MV-4-11 (cell line): Measurements from ENCODE around the gene SOBP.

Experiments
- DNase-seq: peaks from one replicate; lab custom pipeline; 2025; lab: John Stamatoyannopoulos, UW

SOBP gene

GRCh38 chr6:107689951-107690642 is 200.2 kb downstream of the SOBP start:
- no peak for DNase-seq

- no peak for DNase-seq
Observed at GRCh38 chr6:107690643-107691061, 200.7 kb downstream of the SOBP start.

- DNase-seq = no peak
Observed at GRCh38 chr6:107691062-107691751, 201.3 kb downstream of the SOBP start.

- no peak for DNase-seq
Observed at GRCh38 chr6:107692351-107692750, 202.4 kb downstream of the SOBP start.

- no peak for DNase-seq
Observed at GRCh38 chr6:107695061-107695720, 205.3 kb downstream of the SOBP start.

GRCh38 chr6:107697682-107698081 is 207.8 kb downstream of the SOBP start:
- DNase-seq = no peak

GRCh38 chr6:107698146-107698545 is 208.2 kb downstream of the SOBP start:
- DNase-seq = no peak

GRCh38 chr6:107699254-107699653 is 209.3 kb downstream of the SOBP start:
- DNase-seq = no peak

- DNase-seq = no peak
Observed at GRCh38 chr6:107699697-107700325, 209.9 kb downstream of the SOBP start.

GRCh38 chr6:107703606-107704005 is 213.7 kb downstream of the SOBP start:
- no peak for DNase-seq

GRCh38 chr6:107704347-107705013 is 214.6 kb downstream of the SOBP start:
- peak; percentile 11 for DNase-seq

GRCh38 chr6:107706516-107707115 is 216.7 kb downstream of the SOBP start:
- no peak for DNase-seq

- no peak for DNase-seq
Observed at GRCh38 chr6:107707346-107708275, 217.7 kb downstream of the SOBP start.

- no peak for DNase-seq
Observed at GRCh38 chr6:107708435-107708834, 218.5 kb downstream of the SOBP start.

- DNase-seq = no peak
Observed at GRCh38 chr6:107709341-107709740, 219.4 kb downstream of the SOBP start.
